Sigmoid colon (tissue), 4 donors: Measurements from ENCODE around the gene MAPKAPK5.

ENCODE experiments used
- EP300 ChIP-seq, 4 donors: sonication (generic); formaldehyde crosslinking; IDR thresholded peaks; one replicate each; pipeline ENCODE4 v1.6.1; 2017; ENCODE audit warnings: antibody characterized with exemption in 4 of 4
- POLR2A ChIP-seq, 2 donors: fragments of 450-650 bp; IDR thresholded peaks; one replicate each; pipeline ENCODE4 v1.6.1; 2016; ENCODE audit warnings: antibody characterized with exemption in 2 of 2, mild to moderate bottlenecking in 2 of 2, moderate library complexity in 2 of 2
- POLR2AphosphoS5 ChIP-seq, 4 donors: sonication (generic); formaldehyde crosslinking; IDR thresholded peaks; one replicate each; pipeline ENCODE4 v1.6.1; 2017; ENCODE audit warnings: antibody characterized with exemption in 4 of 4
- TF ChIP-seq, protein P1 (sequence below), 4 experiments: fragments of 450-650 bp in 3 of 4; fragments of 200-600 bp in 1 of 4; IDR thresholded peaks; one replicate each; pipeline ENCODE4 v1.5.1; 2016 to 2019; ENCODE audit warnings: antibody characterized with exemption in 4 of 4, mild to moderate bottlenecking in 3 of 4, moderate library complexity in 2 of 4

DNA sequence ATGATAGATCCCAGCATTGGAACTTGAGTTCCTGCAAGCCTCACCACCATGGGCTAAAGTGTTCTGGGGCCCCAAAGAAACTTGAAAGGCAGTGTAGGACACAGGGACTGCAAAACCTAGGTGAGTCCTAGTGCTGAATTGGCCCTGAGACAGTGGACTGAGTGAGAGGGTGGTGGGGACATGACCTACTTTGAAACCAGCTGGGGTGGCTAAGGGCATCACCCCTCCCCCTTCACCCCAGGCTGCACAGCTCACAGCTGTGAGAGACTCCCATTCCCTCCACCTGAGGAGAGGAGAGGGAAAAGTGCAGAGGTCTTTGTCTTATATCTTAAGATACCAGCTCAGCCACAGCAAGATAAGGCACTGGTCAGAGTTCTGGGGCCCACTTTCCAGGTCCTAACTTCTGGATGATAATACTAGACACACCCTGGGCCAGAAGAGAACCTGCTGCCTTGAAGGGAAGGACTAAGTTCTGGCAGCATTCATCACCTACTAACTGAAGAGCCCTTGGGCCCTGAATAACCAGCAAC is 62.5 kb downstream of the MAPKAPK5 start:
- TF ChIP-seq POLR2AphosphoS5 (IDR thresholded peaks at IDR 0.05): no peak
- TF ChIP-seq, protein P1, sequence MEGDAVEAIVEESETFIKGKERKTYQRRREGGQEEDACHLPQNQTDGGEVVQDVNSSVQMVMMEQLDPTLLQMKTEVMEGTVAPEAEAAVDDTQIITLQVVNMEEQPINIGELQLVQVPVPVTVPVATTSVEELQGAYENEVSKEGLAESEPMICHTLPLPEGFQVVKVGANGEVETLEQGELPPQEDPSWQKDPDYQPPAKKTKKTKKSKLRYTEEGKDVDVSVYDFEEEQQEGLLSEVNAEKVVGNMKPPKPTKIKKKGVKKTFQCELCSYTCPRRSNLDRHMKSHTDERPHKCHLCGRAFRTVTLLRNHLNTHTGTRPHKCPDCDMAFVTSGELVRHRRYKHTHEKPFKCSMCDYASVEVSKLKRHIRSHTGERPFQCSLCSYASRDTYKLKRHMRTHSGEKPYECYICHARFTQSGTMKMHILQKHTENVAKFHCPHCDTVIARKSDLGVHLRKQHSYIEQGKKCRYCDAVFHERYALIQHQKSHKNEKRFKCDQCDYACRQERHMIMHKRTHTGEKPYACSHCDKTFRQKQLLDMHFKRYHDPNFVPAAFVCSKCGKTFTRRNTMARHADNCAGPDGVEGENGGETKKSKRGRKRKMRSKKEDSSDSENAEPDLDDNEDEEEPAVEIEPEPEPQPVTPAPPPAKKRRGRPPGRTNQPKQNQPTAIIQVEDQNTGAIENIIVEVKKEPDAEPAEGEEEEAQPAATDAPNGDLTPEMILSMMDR (IDR thresholded peaks at IDR 0.05): no peak
- no peak for TF ChIP-seq EP300 (IDR thresholded peaks at IDR 0.05)
- TF ChIP-seq POLR2A (IDR thresholded peaks at IDR 0.05): no peak
